Effector CD8-positive, alpha-beta T cell (primary cell): ENCODE results near the gene CHST10.
A peak's percentile ranks its signal among the peaks of the same experiment; 100 is the strongest.
"Not testable (repeated sequence)": the region's sequence is repeated elsewhere in the genome, so short reads cannot be mapped to it uniquely, and the experiment has no call there.

Source experiments
- DNase-seq: peaks from one replicate; lab custom pipeline; 2025; lab: John Stamatoyannopoulos, UW
- total RNA-seq, 4 experiments: gene quantifications; one replicate each; lab custom pipeline; 2026; lab: John Stamatoyannopoulos, UW

The CHST10 gene
- total RNA-seq, result 7.4 to 35.0 (median 30.2) reads per million in 4 experiments

GRCh38 chr2:100416935-100417710, at the start of gene CHST10:
TSS of gene CHST10 (minus strand) at chr2:100417668. CDS start at chr2:100406675, 10,993 bp downstream.
- peak; percentile 14 for DNase-seq

GRCh38 chr2:100460904-100461530, 43.5 kb upstream of the CHST10 start:
- no peak for DNase-seq

DNA sequence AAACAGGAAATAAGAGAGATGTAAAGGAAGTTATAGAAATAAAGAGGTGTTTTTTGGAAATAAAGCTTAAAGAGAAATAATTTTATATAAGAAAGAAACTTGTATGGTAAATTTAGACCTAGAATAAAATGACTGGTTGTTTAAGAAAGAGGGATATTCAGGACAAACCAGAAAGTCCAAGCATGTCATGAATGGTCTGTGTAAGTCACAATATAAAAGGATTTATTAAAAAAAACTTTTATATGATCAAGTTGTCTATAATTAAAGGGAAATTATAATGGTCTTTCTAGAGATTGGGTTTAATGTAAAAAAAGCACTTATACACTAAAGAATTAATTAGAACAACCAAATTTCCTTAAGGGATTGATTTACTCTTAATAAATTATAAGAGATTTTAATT, 38.9 kb upstream of the CHST10 start:
- DNase-seq, result not testable (repeated sequence)

DNA sequence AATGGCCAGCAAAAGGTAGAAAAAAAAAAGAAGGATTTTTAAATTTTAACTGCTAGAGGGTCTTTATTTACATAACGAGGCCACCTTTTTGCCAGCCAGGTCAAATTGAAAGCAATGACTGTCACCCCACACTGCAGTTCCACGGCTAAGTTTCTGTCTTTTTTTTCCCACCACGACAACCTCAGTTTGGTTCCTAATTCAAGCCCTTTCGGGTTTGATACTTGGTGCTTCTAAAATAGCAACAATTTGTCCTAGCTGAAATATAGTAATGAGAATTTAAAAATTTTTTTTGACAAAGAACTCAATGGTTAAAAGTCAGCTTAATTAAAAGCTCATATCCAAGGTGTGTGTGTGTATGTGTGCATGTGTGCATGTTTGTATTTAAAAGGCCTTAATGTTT, 36.4 kb upstream of the CHST10 start:
- DNase-seq, result no peak

DNA sequence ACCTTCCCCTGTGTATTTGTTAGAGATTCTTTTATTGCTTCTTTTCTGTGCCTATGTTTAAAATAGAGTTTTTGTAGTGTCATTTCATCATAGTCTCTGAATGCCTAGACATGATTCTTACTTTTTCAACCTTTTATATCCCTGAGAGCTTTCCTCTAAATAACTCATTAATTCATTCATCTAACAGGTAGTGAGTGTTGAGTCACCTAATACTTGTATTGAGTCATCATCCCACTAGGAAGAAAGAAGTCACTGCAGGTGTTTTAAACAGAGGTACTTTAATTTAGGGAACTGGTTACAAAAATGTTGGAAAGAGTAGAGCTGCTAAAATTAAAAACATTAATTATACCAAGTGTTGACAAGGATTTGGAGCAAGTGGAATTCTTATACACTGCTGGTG, 34.3 kb upstream of the CHST10 start:
- no peak for DNase-seq

GRCh38 chr2:100451092-100451491, 33.6 kb upstream of the CHST10 start:
- DNase-seq, result no peak

DNA sequence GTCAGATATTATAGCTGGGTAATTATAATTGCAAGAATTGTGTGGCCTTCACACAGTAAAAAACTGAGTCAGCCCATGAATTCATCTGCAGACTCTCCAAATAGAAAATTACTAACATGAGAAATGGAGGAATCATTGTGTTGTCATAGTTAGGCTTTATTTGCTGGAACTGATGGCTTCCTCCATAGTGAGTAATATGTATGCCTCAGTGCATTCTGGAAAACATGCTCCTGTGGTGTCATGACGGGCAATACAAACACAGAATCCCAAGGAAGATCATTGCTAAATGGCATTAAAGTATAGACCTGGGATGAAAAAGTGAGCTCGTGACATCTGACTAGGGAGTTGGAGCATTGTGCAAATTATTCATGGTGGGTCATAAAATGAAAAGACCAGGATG, 29.2 kb upstream of the CHST10 start:
- DNase-seq, result no peak

GRCh38 chr2:100437751-100438150, 20.3 kb upstream of the CHST10 start:
- no peak for DNase-seq

DNA sequence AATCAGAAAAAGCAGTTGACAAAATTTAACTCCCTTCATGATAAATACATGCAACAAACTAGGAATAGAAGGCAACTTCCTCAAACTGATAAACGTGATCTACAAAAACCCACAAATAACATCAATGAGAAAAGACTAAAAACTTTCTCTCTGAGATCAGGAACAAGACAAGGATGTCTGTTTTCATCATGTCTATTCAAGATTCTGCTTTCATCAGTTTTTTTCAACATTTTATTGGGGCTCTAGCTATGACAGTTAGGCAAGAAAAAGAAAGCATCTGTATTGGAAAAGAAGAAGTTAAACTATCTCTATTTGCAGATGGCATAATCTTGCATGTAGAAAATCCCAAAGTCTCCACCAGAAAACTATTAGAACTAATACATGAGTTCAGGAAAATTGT, 12.3 kb upstream of the CHST10 start:
- no peak for DNase-seq

GRCh38 chr2:100427627-100428258, 10.3 kb upstream of the CHST10 start:
- peak; percentile 23 for DNase-seq

GRCh38 chr2:100427111-100427510, 9.6 kb upstream of the CHST10 start:
- DNase-seq, result no peak

GRCh38 chr2:100426384-100426720, 8.9 kb upstream of the CHST10 start:
- no peak for DNase-seq

DNA sequence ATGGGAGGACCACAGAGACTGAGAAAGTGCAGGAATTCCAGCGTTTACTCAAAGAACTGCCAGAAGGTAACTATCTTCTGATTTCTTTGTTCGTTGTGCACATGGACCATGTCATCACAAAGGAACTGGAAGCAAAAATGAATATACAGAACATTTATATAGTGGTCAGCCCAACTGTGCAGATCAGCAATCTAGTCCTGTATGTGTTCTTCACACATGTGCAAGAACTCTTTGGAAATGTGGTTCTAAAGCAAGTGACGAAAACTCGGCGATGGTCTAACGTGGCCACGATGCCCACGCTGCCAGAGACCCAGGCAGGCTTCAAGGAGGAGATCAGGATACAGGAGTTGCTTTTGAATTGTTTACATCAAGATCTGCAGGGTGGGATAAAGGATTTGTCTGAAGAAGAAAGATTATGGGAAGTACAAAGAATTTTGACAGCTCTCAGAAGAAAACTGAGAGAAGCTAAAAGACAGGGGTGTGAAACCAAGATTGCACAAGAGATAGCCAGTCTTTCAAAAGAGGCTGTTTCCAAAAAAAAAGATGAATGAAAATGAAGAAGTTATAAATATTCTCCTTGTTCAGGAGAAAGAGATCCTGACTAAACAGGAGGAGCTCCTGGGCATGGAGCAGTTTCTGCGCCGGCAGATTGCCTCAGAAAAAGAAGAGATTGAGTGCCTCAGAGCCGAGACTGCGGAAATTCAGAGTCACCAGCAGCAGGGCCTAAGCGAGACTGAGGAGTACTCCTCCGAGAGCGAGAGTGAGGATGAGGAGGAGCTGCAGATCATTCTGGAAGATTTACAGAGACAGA, 8.3 kb upstream of the CHST10 start:
- DNase-seq, result no peak

GRCh38 chr2:100425107-100425506, 7.6 kb upstream of the CHST10 start:
- no peak for DNase-seq

DNA sequence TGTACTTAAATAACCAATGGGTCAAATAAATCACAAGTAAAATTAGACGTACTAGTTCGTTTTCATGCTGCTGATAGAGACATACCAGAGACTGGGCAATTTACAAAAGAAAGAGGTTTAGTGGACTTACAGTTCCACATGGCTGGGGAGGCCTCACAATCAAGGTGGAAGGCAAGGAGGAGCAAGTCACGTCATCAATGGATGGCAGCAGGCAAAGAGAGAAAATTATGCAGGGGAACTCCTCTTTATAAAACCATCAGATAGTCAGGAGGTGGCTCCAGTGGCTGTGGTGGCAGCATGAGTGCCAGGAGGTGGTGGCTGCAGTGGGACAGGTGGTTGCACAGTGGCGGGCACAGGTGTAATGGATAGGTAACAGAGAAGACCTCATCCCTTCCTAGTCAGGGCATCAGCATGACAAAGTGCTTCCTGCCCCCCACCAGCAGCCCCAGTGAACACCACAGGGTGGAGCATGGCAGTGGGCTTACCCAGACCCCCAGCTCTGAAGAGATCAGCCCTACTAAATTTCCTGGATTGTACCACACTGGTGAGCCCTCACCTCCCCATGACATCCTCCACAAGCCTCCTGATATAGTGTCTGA, 6.9 kb upstream of the CHST10 start:
- DNase-seq, result no peak

GRCh38 chr2:100423631-100424030, 6.2 kb upstream of the CHST10 start:
- DNase-seq, result no peak

- DNase-seq, result no peak
These were observed 5.0 kb upstream of the CHST10 start for GRCh38 chr2:100422320-100423055.

DNA sequence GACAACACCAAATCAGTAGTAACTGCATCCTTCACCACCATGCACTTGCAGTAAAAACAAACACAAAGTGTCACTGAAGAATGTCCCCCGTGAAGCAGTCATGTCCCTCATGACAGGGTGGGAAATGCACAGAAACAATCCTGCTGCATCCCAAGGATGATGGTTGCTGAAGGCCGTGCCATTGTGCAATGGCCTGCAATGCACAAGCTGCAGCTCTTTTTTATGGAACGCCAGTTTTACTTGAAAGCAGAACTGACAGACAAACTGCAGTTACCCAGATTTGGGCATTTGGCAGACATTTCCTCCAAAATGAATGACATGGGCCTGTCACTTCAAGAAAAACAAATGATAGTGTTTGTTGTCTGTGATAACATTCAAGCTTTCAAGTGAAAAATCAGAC, 2.4 kb upstream of the CHST10 start:
- DNase-seq, result no peak

- DNase-seq, result no peak
These were observed 1.0 kb upstream of the CHST10 start for GRCh38 chr2:100418406-100418962.

DNA sequence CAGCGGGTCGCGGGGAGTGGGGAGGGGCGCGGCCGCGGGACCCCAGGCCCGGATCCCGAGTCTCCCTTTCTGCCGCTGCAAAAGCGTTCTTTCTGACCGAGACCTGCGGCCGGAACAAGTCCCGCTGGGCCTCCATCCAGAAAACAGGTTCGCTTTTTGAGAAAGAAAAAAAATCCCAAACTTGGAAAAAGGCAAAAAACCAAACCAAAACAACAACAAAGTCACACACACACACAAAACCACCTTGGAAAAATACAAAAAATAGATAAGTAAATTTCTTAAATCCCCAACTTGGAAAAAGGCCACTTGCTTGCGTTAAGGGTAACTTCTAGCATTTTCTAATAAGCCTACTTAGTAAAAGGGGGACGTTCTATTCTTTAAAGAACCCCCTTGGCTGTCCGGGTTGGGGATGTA, 250 bp upstream of the CHST10 start:
- DNase-seq, result no peak

DNA sequence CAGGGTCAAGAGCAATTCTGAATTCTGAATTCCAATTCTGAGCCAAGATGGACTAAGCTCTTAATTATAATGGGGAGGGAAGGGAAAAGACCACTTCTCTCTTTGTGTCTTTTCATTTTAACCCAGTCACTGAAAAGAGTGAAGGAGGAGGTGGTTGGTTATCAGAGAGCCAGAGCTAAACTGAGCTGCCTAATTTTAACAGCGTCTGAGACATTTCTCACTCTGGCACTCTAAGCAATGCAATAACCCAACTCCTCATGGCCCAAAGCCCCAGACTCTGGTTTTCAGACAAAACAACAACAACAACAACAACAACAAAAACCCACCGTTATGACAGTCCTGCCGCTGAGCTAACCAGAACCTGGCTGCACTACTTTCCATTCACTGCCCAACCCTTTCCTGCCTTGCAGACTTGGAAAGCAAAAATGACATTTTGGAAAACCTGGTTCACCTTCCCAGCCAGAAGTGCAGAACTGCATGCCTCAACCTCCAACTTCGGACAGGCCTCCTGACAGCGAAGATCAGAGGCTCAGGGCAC, 1.0 kb downstream of the CHST10 start:
- DNase-seq, result no peak
